Left lung (tissue), 10 donors: ENCODE results near the gene YAP1. TPM values are rescaled to one million over a fixed set of nuclear protein-coding genes. Genes with fewer than 3 reads are reported as not detected.
A peak's percentile ranks its signal among the peaks of the same experiment; 100 is the strongest.

Experiments used
- ATAC-seq: fragments of 200-7000 bp; cut with Tn5 transposase; one replicate; pipeline ENCODE4 v1.9.1; 2020; ENCODE audit warnings: moderate library complexity
- DNase-seq, 4 donors: peaks; one replicate each; pipeline ENCODE4 v3.0.0-alpha.2; 2013 to 2020
- H3K27ac ChIP-seq, 2 donors: fragments of 200-600 bp; sonication (generic) in 1 of 2; one replicate each; pipeline versions ENCODE4 v1.5.0 to v1.8.0; 2020 to 2021
- H3K27me3 ChIP-seq, 2 donors: fragments of 200-600 bp; sonication (generic) in 1 of 2; one replicate each; pipeline versions ENCODE4 v1.5.0 to v1.8.0; 2020 to 2021
- H3K36me3 ChIP-seq, 2 donors: fragments of 200-600 bp; sonication (generic) in 1 of 2; one replicate each; pipeline versions ENCODE4 v1.5.0 to v1.8.0; 2020 to 2021
- H3K4me1 ChIP-seq, 2 donors: fragments of 200-600 bp; one replicate each; pipeline ENCODE4 v1.8.0; 2021
- H3K4me3 ChIP-seq, 2 donors: fragments of 200-600 bp; sonication (generic) in 1 of 2; one replicate each; pipeline versions ENCODE4 v1.5.0 to v1.8.0; 2020 to 2021; ENCODE audit warnings: mild to moderate bottlenecking in 1 of 2
- H3K9me3 ChIP-seq, 2 donors: fragments of 200-600 bp; sonication (generic) in 1 of 2; one replicate each; pipeline versions ENCODE4 v1.5.0 to v1.8.0; 2020 to 2021
- CTCF ChIP-seq, 2 donors: fragments of 200-600 bp; sonication (generic) in 1 of 2; IDR thresholded peaks; one replicate each; pipeline versions ENCODE4 v1.5.0 to v1.8.0; 2021; ENCODE audit warnings: antibody characterized with exemption in 2 of 2
- intact Hi-C, 2 donors: fragments of 100-400 bp; cut with DNase I; formaldehyde crosslinking; loops; one replicate each; pipeline versions ENCODE4 v1.11.2 to v1.14.2; 2022
- polyA plus RNA-seq, 6 donors: library from polyadenylated mRNA; unstranded; fragments of 120-200 nt; gene quantifications; one replicate each; pipeline ENCODE4 v1.2.1, GENCODE V29; 2013; ENCODE audit not compliant: insufficient read length in 6 of 6
- total RNA-seq, 2 donors: library from RNA; stranded (reverse); fragmentation: NEBNext Ultra II Directional; extraction: Animal tissue kit (Norgen Biotek cat#: 25700); gene quantifications; one replicate each; pipeline ENCODE4 v1.2.1, GENCODE V29; 2021
- donor health status: DM: no; HTN: yes; CAD: no.
- donor health status: DM: no; HTN: no; CAD: no.

Gene YAP1
- total and polyA plus RNA-seq, 8 donors, result 105 to 384 (median 335) TPM

- peaks cover 0 to 69% of the 10 kb centered on the region in 2 donors for H3K27me3 ChIP-seq
- intact Hi-C loops, result no loop called here
- ATAC-seq (peak; percentile 67), DNase-seq (peak; percentile 75 to 96 (median 89))
- peaks cover 15 to 30% of the 10 kb centered on the region in 2 donors for H3K4me1 ChIP-seq
- no peak for TF ChIP-seq CTCF (IDR thresholded peaks at IDR 0.05)
- H3K4me3 ChIP-seq, result peak overlapping the region; percentile 59 to 63
- no peaks in the 10 kb centered on the region for H3K9me3 ChIP-seq
- no peaks in the 10 kb centered on the region for H3K36me3 ChIP-seq
- peak overlapping the region; percentile 94 to 98 for H3K27ac ChIP-seq
Measured at GRCh38 chr11:102111011-102111786, 952 bp downstream of the YAP1 start.

- intact Hi-C loops, result no loop called here
- Histone ChIP-seq H3K36me3 (no peaks in the 10 kb centered on the region), H3K9me3 (no peaks in the 10 kb centered on the region), H3K4me3 (peak overlapping the region; percentile 59 to 63), H3K27me3 (peaks cover 0 to 76% of the 10 kb centered on the region in 2 donors), H3K4me1 (peaks cover 23 to 30% of the 10 kb centered on the region in 2 donors), H3K27ac (peak overlapping the region; percentile 94 to 98)
- no peak for TF ChIP-seq CTCF (IDR thresholded peaks at IDR 0.05)
- peak; percentile 37 for ATAC-seq
- DNase-seq, result peak in 1 of 4 donors; percentile 37
Measured at GRCh38 chr11:102111787-102112508, 1.7 kb downstream of the YAP1 start.

GRCh38 chr11:102112509-102112821 lies 2.2 kb downstream of the YAP1 start:
- Histone ChIP-seq H3K36me3 (no peaks in the 10 kb centered on the region), H3K27ac (peak overlapping the region; percentile 94 to 98), H3K4me1 (peaks cover 25 to 32% of the 10 kb centered on the region in 2 donors), H3K27me3 (peaks cover 0 to 77% of the 10 kb centered on the region in 2 donors), H3K9me3 (no peaks in the 10 kb centered on the region), H3K4me3 (peak overlapping the region; percentile 59 to 63)
- no peak for ATAC-seq
- DNase-seq, result peak in 1 of 4 donors; percentile 32
- intact Hi-C loops, result no loop called here
- no peak for TF ChIP-seq CTCF (IDR thresholded peaks at IDR 0.05)

GRCh38 chr11:102114032-102114431 lies 3.8 kb downstream of the YAP1 start:
- DNase-seq (no peak), ATAC-seq (no peak)
- no peak overlapping the region for H3K4me3 ChIP-seq
- intact Hi-C loops, result no loop called here
- peak overlapping the region in 1 of 2 donors; percentile 98 for H3K27ac ChIP-seq
- no peak for TF ChIP-seq CTCF (IDR thresholded peaks at IDR 0.05)
- no peaks in the 10 kb centered on the region for H3K9me3 ChIP-seq
- H3K36me3 ChIP-seq, result no peaks in the 10 kb centered on the region
- peaks cover 33 to 41% of the 10 kb centered on the region in 2 donors for H3K4me1 ChIP-seq
- peaks cover 0 to 70% of the 10 kb centered on the region in 2 donors for H3K27me3 ChIP-seq

- DNase-seq, result peak in 1 of 4 donors; percentile 62
- no peaks in the 10 kb centered on the region for H3K9me3 ChIP-seq
- H3K4me3 ChIP-seq, result no peak overlapping the region
- ATAC-seq, result peak; percentile 45
- no peaks in the 10 kb centered on the region for H3K36me3 ChIP-seq
- intact Hi-C loops, result no loop called here
- peak overlapping the region in 1 of 2 donors; percentile 98 for H3K27ac ChIP-seq
- peaks cover 36 to 43% of the 10 kb centered on the region in 2 donors for H3K4me1 ChIP-seq
- no peak for TF ChIP-seq CTCF (IDR thresholded peaks at IDR 0.05)
- H3K27me3 ChIP-seq, result peaks cover 0 to 61% of the 10 kb centered on the region in 2 donors
Measured at GRCh38 chr11:102115557-102115956, 5.3 kb downstream of the YAP1 start.
